H9 (cell line): ENCODE data around the gene KRT71. TPM values are rescaled to one million over a fixed set of nuclear protein-coding genes. Genes with fewer than 3 reads are reported as not detected.

Source experiments
- DNase-seq: peaks from one replicate; pipeline ENCODE4 v3.0.0-alpha.2; 2017
- H2AFZ ChIP-seq: one replicate; pipeline ENCODE4 v1.6.1; 2013; ENCODE audit warnings: mild to moderate bottlenecking, low read length, control low read depth, moderate library complexity
- H2AK5ac ChIP-seq: 2 replicates; pipeline ENCODE4 v1.6.1; 2013; ENCODE audit warnings: low read length, control low read depth, mixed read lengths; ENCODE audit not compliant: insufficient read length
- H2BK120ac ChIP-seq: one replicate; pipeline ENCODE4 v1.6.1; 2013; ENCODE audit warnings: low read depth, mild to moderate bottlenecking, low read length, control low read depth, inconsistent platforms; ENCODE audit not compliant: poor library complexity, severe bottlenecking
- H2BK12ac ChIP-seq: 2 replicates; pipeline ENCODE4 v1.6.1; 2013; ENCODE audit warnings: low read length, control low read depth, mixed read lengths, low read depth; ENCODE audit not compliant: insufficient read length
- H2BK15ac ChIP-seq: 2 replicates; pipeline ENCODE4 v1.6.1; 2013; ENCODE audit warnings: low read depth, low read length, control low read depth
- H2BK20ac ChIP-seq: one replicate; pipeline ENCODE4 v1.6.1; 2013; ENCODE audit warnings: low read depth, mild to moderate bottlenecking, low read length, control low read depth, inconsistent platforms; ENCODE audit not compliant: poor library complexity, severe bottlenecking
- H2BK5ac ChIP-seq: 2 replicates; pipeline ENCODE4 v1.6.1; 2013; ENCODE audit warnings: low read length, control low read depth, mixed read lengths; ENCODE audit not compliant: insufficient read length
- H3K14ac ChIP-seq: 2 replicates; pipeline ENCODE4 v1.6.1; 2013; ENCODE audit warnings: low read length, control low read depth; ENCODE audit not compliant: insufficient read depth
- H3K18ac ChIP-seq: 2 replicates; pipeline ENCODE4 v1.6.1; 2013; ENCODE audit warnings: low read depth, mild to moderate bottlenecking, mixed read lengths, low read length, control low read depth; ENCODE audit not compliant: insufficient read length
- H3K23ac ChIP-seq: 2 replicates; pipeline ENCODE4 v1.6.1; 2013; ENCODE audit warnings: low read length, control low read depth, mixed read lengths, low read depth; ENCODE audit not compliant: insufficient read length
- H3K23me2 ChIP-seq: 2 replicates; pipeline ENCODE4 v1.6.1; 2013; ENCODE audit warnings: low read depth, mild to moderate bottlenecking, mixed read lengths, low read length, control low read depth; ENCODE audit not compliant: insufficient read length, poor library complexity, severe bottlenecking
- H3K27ac ChIP-seq: 2 replicates; pipeline ENCODE4 v1.5.1; 2013; ENCODE audit warnings: low read length, control low read depth, mixed read lengths, low read depth; ENCODE audit not compliant: insufficient read length
- H3K27me3 ChIP-seq: 2 replicates; pipeline ENCODE4 v1.6.1; 2013; ENCODE audit warnings: low read length, control low read depth, inconsistent platforms; ENCODE audit not compliant: insufficient read depth
- H3K4ac ChIP-seq: 2 replicates; pipeline ENCODE4 v1.6.1; 2013; ENCODE audit warnings: low read depth, mild to moderate bottlenecking, control low read depth, inconsistent platforms, low read length, moderate library complexity
- H3K4me1 ChIP-seq: 2 replicates; pipeline ENCODE4 v1.6.1; 2013; ENCODE audit warnings: low read length, control low read depth, inconsistent platforms; ENCODE audit not compliant: insufficient read depth
- H3K4me2 ChIP-seq: 2 replicates; pipeline ENCODE4 v1.6.1; 2013; ENCODE audit warnings: low read length, control low read depth, mixed read lengths; ENCODE audit not compliant: insufficient read length, insufficient read depth
- H3K56ac ChIP-seq: 2 replicates; pipeline ENCODE4 v1.6.1; 2013; ENCODE audit warnings: low read depth, mild to moderate bottlenecking, mixed read lengths, low read length, control low read depth; ENCODE audit not compliant: insufficient read length
- H3K79me1 ChIP-seq: 2 replicates; pipeline ENCODE4 v1.6.1; 2013; ENCODE audit warnings: low read depth, mild to moderate bottlenecking, moderate library complexity, low read length, control low read depth, inconsistent platforms; ENCODE audit not compliant: insufficient read depth, poor library complexity, severe bottlenecking
- H3K79me2 ChIP-seq: 2 replicates; pipeline ENCODE4 v1.6.1; 2013; ENCODE audit warnings: low read length, control low read depth, inconsistent platforms; ENCODE audit not compliant: insufficient read depth
- H3K9ac ChIP-seq: 2 replicates; pipeline ENCODE4 v1.6.1; 2013; ENCODE audit warnings: low read length, control low read depth, mixed read lengths; ENCODE audit not compliant: insufficient read length; ENCODE audit errors: extremely low read depth
- H3K9me3 ChIP-seq: one replicate; pipeline ENCODE4 v1.6.1; 2013; ENCODE audit warnings: low read depth, low read length, inconsistent platforms; ENCODE audit not compliant: control insufficient read depth
- H3T11ph ChIP-seq: one replicate; pipeline ENCODE4 v1.6.1; 2013; ENCODE audit warnings: mild to moderate bottlenecking, low read length, control low read depth, inconsistent platforms
- H4K20me1 ChIP-seq: one replicate; pipeline ENCODE4 v1.6.1; 2013; ENCODE audit not compliant: control insufficient read depth, insufficient read length, insufficient read depth
- H4K5ac ChIP-seq: 2 replicates; pipeline ENCODE4 v1.6.1; 2013; ENCODE audit warnings: low read depth, mild to moderate bottlenecking, mixed read lengths, low read length, control low read depth; ENCODE audit not compliant: insufficient read length
- H4K8ac ChIP-seq: replicated peaks from 2 replicates; pipeline ENCODE4 v1.6.1; 2013; ENCODE audit warnings: low read length, control low read depth, mixed read lengths, low read depth; ENCODE audit not compliant: insufficient read length
- H4K91ac ChIP-seq: 2 replicates; pipeline ENCODE4 v1.6.1; 2013; ENCODE audit warnings: low read depth, mild to moderate bottlenecking, moderate library complexity, mixed read lengths, low read length, control low read depth; ENCODE audit not compliant: insufficient read length
- H3K27ac Mint-ChIP-seq, 3 experiments: 2 replicates in 2 of 3; 3 replicates in 1 of 3; pipeline ENCODE4 v1.8.0; 2020 to 2021; ENCODE audit warnings: mixed read lengths in 3 of 3, mild to moderate bottlenecking in 1 of 3, moderate library complexity in 1 of 3
- H3K27me3 Mint-ChIP-seq: 2 replicates; pipeline ENCODE4 v1.8.0; 2021; ENCODE audit warnings: low read depth, mild to moderate bottlenecking, moderate library complexity, mixed read lengths
- H3K36me3 Mint-ChIP-seq, 3 experiments: 2 replicates in 2 of 3; 3 replicates in 1 of 3; pipeline ENCODE4 v1.8.0; 2020 to 2021; ENCODE audit warnings: low read depth in 3 of 3, mixed read lengths in 3 of 3; ENCODE audit not compliant: insufficient read depth in 1 of 3
- H3K4me1 Mint-ChIP-seq, 2 experiments: 2 replicates each; pipeline ENCODE4 v1.8.0; 2020; ENCODE audit warnings: mixed read lengths in 2 of 2
- H3K4me3 Mint-ChIP-seq, 2 experiments: 2 replicates in 1 of 2; 3 replicates in 1 of 2; pipeline ENCODE4 v1.8.0; 2020 to 2021; ENCODE audit warnings: mild to moderate bottlenecking in 2 of 2, mixed read lengths in 2 of 2, moderate library complexity in 1 of 2
- H3K9me3 Mint-ChIP-seq, 2 experiments: 2 replicates in 1 of 2; 3 replicates in 1 of 2; pipeline ENCODE4 v1.8.0; 2020; ENCODE audit warnings: mild to moderate bottlenecking in 2 of 2, mixed read lengths in 2 of 2, moderate library complexity in 1 of 2
- WGBS: extraction: QIAGEN DNeasy Blood & Tissue Kit; methylation state at CpG from one replicate; pipeline ENCODE4 v1.1.7; 2013; ENCODE audit warnings: missing lambda C conversion rate, low lambda C conversion rate, mixed read lengths; ENCODE audit not compliant: insufficient read length; ENCODE audit errors: extremely low coverage; 5-methylcytosine and 5-hydroxymethylcytosine counted together
- total RNA-seq: library from RNA; stranded (reverse); gene quantifications from 2 replicates; pipeline ENCODE4 v1.2.1, GENCODE V29; 2021
- TF ChIP-seq, protein P1 (sequence below): fragments of 200-600 bp; sonication (generic); conservative IDR thresholded peaks from 3 replicates; pipeline ENCODE4 v1.8.0; 2021; ENCODE audit warnings: antibody characterized with exemption, mild to moderate bottlenecking

KRT71 gene
- total RNA-seq, 1 experiment from 2014 or later = not detected

- Histone ChIP-seq H3K79me1 (no peaks in the 10 kb centered on the region), H3K27ac (no peak overlapping the region), H3K23me2 (no peaks in the 10 kb centered on the region), H3K4me2 (no peak overlapping the region), H4K20me1 (no peaks in the 10 kb centered on the region), H2AK5ac (no peak overlapping the region), H4K91ac (no peak overlapping the region), H2BK120ac (no peak overlapping the region), H3K9ac (no peak overlapping the region), H2BK12ac (no peak overlapping the region), H3K9me3 (no peaks in the 10 kb centered on the region), H3K79me2 (no peaks in the 10 kb centered on the region), H3T11ph (no peak overlapping the region), H3K27me3 (no peaks in the 10 kb centered on the region), H2BK5ac (no peak overlapping the region), H3K56ac (no peak overlapping the region), H3K4ac (no peak overlapping the region), H4K8ac (no peak overlapping the region), H3K23ac (no peak overlapping the region), H3K18ac (no peak overlapping the region), H2AFZ (no peak overlapping the region), H2BK20ac (no peak overlapping the region), H3K4me1 (no peaks in the 10 kb centered on the region), H2BK15ac (no peak overlapping the region), H4K5ac (no peak overlapping the region), H3K14ac (no peak overlapping the region)
- Mint-ChIP-seq H3K27ac (no peak overlapping the region), H3K36me3 (no peaks in the 10 kb centered on the region), H3K4me3 (no peak overlapping the region), H3K27me3 (peaks cover 37% of the 10 kb centered on the region), H3K4me1 (no peaks in the 10 kb centered on the region), H3K9me3 (no peaks in the 10 kb centered on the region)
- no peak for DNase-seq
- TF ChIP-seq, protein P1, sequence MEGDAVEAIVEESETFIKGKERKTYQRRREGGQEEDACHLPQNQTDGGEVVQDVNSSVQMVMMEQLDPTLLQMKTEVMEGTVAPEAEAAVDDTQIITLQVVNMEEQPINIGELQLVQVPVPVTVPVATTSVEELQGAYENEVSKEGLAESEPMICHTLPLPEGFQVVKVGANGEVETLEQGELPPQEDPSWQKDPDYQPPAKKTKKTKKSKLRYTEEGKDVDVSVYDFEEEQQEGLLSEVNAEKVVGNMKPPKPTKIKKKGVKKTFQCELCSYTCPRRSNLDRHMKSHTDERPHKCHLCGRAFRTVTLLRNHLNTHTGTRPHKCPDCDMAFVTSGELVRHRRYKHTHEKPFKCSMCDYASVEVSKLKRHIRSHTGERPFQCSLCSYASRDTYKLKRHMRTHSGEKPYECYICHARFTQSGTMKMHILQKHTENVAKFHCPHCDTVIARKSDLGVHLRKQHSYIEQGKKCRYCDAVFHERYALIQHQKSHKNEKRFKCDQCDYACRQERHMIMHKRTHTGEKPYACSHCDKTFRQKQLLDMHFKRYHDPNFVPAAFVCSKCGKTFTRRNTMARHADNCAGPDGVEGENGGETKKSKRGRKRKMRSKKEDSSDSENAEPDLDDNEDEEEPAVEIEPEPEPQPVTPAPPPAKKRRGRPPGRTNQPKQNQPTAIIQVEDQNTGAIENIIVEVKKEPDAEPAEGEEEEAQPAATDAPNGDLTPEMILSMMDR = no peak
- WGBS = no CpG with 5 or more reads among the region's 1 CpG
Observed at GRCh38 chr12:52564582-52564981, 11.6 kb upstream of the KRT71 start.
